Measurements from ENCODE around the gene ADGRG6.

Gene ADGRG6

DNA sequence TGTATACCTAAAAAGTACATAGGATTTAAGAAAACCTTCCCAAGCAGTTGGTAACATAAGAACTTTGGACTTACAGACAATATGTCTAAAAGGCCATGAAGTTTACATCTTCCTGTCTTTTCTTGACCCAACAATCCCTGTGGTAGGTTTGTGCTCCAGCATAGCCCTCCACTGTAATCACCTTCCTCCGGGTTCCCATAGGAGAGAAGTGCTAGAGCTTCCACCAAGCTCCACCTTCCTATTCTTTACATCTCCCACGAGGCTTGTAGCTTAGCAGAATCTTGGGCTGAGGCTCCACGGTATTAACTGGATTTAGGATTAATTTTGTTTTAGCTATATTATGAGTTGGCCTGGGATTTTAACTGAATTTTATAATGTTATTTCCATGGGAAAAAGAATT lies 23.3 kb downstream of the ADGRG6 start:
- TF ChIP-seq SIN3A (IDR thresholded peaks at IDR 0.05; ENCODE audit: borderline replicate concordance, insufficient read depth, low read length) = no peak
- TF ChIP-seq POLR2AphosphoS5 (IDR thresholded peaks at IDR 0.05; ENCODE audit: low read depth, low read length) = no peak
- TF ChIP-seq FOXP2 (optimal IDR thresholded peaks at IDR 0.05; ENCODE audit: borderline replicate concordance, extremely low read depth, extremely low read length, insufficient read depth) = no peak
- TF ChIP-seq, protein P1, sequence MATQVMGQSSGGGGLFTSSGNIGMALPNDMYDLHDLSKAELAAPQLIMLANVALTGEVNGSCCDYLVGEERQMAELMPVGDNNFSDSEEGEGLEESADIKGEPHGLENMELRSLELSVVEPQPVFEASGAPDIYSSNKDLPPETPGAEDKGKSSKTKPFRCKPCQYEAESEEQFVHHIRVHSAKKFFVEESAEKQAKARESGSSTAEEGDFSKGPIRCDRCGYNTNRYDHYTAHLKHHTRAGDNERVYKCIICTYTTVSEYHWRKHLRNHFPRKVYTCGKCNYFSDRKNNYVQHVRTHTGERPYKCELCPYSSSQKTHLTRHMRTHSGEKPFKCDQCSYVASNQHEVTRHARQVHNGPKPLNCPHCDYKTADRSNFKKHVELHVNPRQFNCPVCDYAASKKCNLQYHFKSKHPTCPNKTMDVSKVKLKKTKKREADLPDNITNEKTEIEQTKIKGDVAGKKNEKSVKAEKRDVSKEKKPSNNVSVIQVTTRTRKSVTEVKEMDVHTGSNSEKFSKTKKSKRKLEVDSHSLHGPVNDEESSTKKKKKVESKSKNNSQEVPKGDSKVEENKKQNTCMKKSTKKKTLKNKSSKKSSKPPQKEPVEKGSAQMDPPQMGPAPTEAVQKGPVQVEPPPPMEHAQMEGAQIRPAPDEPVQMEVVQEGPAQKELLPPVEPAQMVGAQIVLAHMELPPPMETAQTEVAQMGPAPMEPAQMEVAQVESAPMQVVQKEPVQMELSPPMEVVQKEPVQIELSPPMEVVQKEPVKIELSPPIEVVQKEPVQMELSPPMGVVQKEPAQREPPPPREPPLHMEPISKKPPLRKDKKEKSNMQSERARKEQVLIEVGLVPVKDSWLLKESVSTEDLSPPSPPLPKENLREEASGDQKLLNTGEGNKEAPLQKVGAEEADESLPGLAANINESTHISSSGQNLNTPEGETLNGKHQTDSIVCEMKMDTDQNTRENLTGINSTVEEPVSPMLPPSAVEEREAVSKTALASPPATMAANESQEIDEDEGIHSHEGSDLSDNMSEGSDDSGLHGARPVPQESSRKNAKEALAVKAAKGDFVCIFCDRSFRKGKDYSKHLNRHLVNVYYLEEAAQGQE (IDR thresholded peaks at IDR 0.05; ENCODE audit: insufficient read depth in 1 of 2, low read depth in 2 of 2, low read length in 2 of 2) = no peak
- no peak for TF ChIP-seq TAF1 (IDR thresholded peaks at IDR 0.05; ENCODE audit: borderline replicate concordance, insufficient read depth, low read length)

DNA sequence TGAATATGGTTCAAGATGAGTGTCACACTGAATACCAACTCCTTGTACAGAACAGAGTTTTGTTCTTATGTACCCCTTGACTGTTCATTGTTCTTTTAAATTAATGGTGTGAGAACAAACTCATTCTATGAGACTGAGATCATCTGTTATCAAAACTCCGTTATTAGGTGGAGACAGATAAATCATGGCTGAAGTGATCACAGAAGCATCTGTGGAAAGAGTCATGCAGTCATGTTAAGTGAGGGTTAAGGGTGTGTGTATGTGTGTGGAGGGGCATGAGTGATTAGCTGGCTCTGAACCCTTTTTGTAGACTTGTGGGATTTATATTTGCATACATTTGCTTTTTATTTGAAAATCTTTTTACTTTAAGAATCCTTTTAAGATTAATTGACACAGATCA lies 24.7 kb downstream of the ADGRG6 start:
- TF ChIP-seq POLR2AphosphoS5 (IDR thresholded peaks at IDR 0.05; ENCODE audit: low read depth, low read length) = no peak
- TF ChIP-seq TAF1 (IDR thresholded peaks at IDR 0.05; ENCODE audit: borderline replicate concordance, insufficient read depth, low read length) = no peak
- TF ChIP-seq, protein P1 (IDR thresholded peaks at IDR 0.05; ENCODE audit: insufficient read depth in 1 of 2, low read depth in 2 of 2, low read length in 2 of 2) = no peak
- no peak for TF ChIP-seq SIN3A (IDR thresholded peaks at IDR 0.05; ENCODE audit: borderline replicate concordance, insufficient read depth, low read length)
- TF ChIP-seq FOXP2 (optimal IDR thresholded peaks at IDR 0.05; ENCODE audit: borderline replicate concordance, extremely low read depth, extremely low read length, insufficient read depth) = no peak

DNA sequence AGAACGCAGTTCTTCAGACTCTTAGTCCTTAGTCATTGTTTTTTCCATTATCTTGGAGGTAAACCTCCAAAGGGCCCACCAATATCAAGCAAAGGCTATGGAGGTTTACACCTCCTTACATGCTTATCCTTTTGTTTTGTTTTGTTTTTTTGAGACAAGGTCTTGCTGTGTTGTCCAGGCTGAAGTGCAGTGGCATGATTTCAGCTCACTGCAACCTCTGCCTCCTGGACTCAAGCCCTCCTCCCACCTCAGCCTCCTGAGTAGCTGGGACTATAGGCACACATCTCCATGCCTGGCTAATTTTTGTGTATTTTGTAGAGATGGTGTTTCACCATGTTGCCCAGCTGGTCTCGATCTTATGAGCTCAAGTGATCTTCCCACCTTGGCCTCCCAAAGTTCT lies 26.3 kb downstream of the ADGRG6 start:
- TF ChIP-seq, protein P1 (IDR thresholded peaks at IDR 0.05; ENCODE audit: insufficient read depth in 1 of 2, low read depth in 2 of 2, low read length in 2 of 2) = no peak
- TF ChIP-seq POLR2AphosphoS5 (IDR thresholded peaks at IDR 0.05; ENCODE audit: low read depth, low read length) = no peak

DNA sequence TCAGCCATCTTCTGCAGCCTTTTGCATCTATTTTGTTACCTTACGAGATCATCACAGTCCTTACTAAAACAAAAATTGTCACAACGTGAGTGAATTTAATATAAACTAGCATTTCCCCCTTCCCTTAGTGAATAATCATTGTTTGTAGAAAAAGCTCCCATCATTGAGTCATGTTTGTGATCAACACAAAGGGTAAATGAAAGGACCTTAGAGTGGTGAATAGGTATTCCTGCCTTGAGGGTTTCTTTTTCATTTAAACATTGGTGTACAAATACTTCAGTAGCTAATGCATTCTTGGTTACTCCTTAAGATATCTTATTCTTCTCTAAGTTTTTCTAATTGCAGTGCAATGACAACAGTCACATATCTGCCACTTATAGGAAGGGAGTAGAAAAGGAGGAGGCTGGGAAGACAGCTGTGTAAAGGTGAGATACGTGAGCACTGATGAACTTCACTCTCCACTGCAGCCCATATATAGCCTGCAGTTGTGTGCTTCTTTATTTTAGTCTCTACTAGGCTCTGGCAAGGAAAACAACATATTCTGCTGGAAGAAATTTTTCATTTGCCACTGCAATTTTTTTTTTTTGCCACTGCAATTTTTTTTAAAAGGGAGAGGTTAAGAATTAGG lies 27.8 kb downstream of the ADGRG6 start:
- no peak for TF ChIP-seq TAF1 (IDR thresholded peaks at IDR 0.05; ENCODE audit: borderline replicate concordance, insufficient read depth, low read length)
- TF ChIP-seq POLR2AphosphoS5 (IDR thresholded peaks at IDR 0.05; ENCODE audit: low read depth, low read length) = no peak
- TF ChIP-seq, protein P1 (IDR thresholded peaks at IDR 0.05; ENCODE audit: insufficient read depth in 1 of 2, low read depth in 2 of 2, low read length in 2 of 2) = no peak
- TF ChIP-seq FOXP2 (optimal IDR thresholded peaks at IDR 0.05; ENCODE audit: borderline replicate concordance, extremely low read depth, extremely low read length, insufficient read depth) = no peak
- no peak for TF ChIP-seq SIN3A (IDR thresholded peaks at IDR 0.05; ENCODE audit: borderline replicate concordance, insufficient read depth, low read length)

DNA sequence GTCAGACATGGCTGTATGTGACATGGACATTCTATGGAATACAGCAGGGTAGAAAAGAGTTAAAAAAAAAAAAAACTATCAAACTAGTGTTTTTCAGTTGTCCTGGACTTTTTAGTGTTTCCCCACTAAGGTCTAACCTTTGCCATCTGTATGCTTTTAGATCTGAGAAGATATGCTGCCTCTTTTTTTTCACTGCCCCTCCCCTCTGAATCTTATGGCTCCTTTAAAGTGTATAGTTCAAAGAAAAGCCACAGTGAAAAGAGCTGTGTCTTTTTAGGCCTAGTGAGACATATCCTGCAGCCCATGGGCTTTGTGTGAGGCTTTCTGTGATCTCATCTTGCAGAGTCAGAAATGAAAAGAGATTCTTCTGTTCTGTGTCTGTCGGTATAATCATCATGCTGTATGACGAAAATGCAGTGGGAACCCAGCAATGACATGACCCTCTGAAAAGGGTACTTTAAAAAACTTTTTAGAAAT lies 29.3 kb downstream of the ADGRG6 start:
- TF ChIP-seq TAF1 (IDR thresholded peaks at IDR 0.05; ENCODE audit: borderline replicate concordance, insufficient read depth, low read length) = no peak
- TF ChIP-seq FOXP2 (optimal IDR thresholded peaks at IDR 0.05; ENCODE audit: borderline replicate concordance, extremely low read depth, extremely low read length, insufficient read depth) = no peak
- no peak for TF ChIP-seq POLR2AphosphoS5 (IDR thresholded peaks at IDR 0.05; ENCODE audit: low read depth, low read length)
- TF ChIP-seq, protein P1 (IDR thresholded peaks at IDR 0.05; ENCODE audit: insufficient read depth in 1 of 2, low read depth in 2 of 2, low read length in 2 of 2) = no peak
- TF ChIP-seq SIN3A (IDR thresholded peaks at IDR 0.05; ENCODE audit: borderline replicate concordance, insufficient read depth, low read length) = no peak
